ENCODE data around the gene ZSCAN23. TPM values are rescaled to one million over a fixed set of nuclear protein-coding genes. Genes with fewer than 3 reads are reported as not detected.

Gene ZSCAN23
- total and polyA plus RNA-seq, 4 donors, result 0.06 to 0.65 (median 0.42) TPM; not detected in 1

DNA sequence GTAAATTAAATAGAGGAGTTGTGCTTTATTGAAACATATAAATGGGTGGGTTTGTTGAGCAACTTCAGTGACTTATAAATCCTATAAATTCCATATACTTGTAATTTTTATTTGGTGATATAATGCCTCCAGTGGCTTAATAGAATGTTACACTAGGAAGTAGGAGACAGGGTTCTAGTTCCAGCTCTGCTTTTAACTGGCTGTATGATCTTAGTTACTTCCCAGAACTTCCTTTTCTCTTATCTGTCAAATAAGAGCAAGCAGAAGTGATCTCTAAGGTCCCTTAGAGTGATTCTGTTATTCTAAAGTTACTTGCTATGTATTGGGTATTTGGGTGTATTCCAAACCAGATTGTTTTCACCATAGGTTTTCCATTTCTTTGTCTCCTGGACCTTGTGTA lies 10.2 kb downstream of the ZSCAN23 start:
- H3K36me3 ChIP-seq (ENCODE audit: control insufficient read depth in 4 of 4, insufficient read depth in 3 of 4, low read depth in 1 of 4, low read length in 3 of 4), result no peaks in the 10 kb centered on the region
- TF ChIP-seq, protein P1, sequence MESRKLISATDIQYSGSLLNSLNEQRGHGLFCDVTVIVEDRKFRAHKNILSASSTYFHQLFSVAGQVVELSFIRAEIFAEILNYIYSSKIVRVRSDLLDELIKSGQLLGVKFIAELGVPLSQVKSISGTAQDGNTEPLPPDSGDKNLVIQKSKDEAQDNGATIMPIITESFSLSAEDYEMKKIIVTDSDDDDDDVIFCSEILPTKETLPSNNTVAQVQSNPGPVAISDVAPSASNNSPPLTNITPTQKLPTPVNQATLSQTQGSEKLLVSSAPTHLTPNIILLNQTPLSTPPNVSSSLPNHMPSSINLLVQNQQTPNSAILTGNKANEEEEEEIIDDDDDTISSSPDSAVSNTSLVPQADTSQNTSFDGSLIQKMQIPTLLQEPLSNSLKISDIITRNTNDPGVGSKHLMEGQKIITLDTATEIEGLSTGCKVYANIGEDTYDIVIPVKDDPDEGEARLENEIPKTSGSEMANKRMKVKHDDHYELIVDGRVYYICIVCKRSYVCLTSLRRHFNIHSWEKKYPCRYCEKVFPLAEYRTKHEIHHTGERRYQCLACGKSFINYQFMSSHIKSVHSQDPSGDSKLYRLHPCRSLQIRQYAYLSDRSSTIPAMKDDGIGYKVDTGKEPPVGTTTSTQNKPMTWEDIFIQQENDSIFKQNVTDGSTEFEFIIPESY (IDR thresholded peaks at IDR 0.05), result no peak
- TF ChIP-seq RXRA (IDR thresholded peaks at IDR 0.05) (no peak), HNF4A (conservative IDR thresholded peaks at IDR 0.05) (no peak), EGR1 (IDR thresholded peaks at IDR 0.05; ENCODE audit: low read depth in 2 of 2) (no peak), RAD21 (IDR thresholded peaks at IDR 0.05) (no peak), SP1 (IDR thresholded peaks at IDR 0.05) (no peak), HNF4G (IDR thresholded peaks at IDR 0.05) (no peak), GABPA (IDR thresholded peaks at IDR 0.05 in 1 of 2, conservative IDR thresholded peaks at IDR 0.05 in 1 of 2) (no peak), YY1 (IDR thresholded peaks at IDR 0.05) (no peak), FOXA2 (IDR thresholded peaks at IDR 0.05) (no peak), FOXA1 (IDR thresholded peaks at IDR 0.05) (no peak), TAF1 (conservative IDR thresholded peaks at IDR 0.05) (no peak), NR2F2 (IDR thresholded peaks at IDR 0.05) (no peak), JUND (IDR thresholded peaks at IDR 0.05) (no peak)
- TF ChIP-seq, protein P2, sequence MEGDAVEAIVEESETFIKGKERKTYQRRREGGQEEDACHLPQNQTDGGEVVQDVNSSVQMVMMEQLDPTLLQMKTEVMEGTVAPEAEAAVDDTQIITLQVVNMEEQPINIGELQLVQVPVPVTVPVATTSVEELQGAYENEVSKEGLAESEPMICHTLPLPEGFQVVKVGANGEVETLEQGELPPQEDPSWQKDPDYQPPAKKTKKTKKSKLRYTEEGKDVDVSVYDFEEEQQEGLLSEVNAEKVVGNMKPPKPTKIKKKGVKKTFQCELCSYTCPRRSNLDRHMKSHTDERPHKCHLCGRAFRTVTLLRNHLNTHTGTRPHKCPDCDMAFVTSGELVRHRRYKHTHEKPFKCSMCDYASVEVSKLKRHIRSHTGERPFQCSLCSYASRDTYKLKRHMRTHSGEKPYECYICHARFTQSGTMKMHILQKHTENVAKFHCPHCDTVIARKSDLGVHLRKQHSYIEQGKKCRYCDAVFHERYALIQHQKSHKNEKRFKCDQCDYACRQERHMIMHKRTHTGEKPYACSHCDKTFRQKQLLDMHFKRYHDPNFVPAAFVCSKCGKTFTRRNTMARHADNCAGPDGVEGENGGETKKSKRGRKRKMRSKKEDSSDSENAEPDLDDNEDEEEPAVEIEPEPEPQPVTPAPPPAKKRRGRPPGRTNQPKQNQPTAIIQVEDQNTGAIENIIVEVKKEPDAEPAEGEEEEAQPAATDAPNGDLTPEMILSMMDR (IDR thresholded peaks at IDR 0.05; ENCODE audit: low read depth, low read length, missing input control), result no peak
- TF ChIP-seq, protein P3, sequence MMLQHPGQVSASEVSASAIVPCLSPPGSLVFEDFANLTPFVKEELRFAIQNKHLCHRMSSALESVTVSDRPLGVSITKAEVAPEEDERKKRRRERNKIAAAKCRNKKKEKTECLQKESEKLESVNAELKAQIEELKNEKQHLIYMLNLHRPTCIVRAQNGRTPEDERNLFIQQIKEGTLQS (IDR thresholded peaks at IDR 0.05), result no peak
- TF ChIP-seq, protein P4, sequence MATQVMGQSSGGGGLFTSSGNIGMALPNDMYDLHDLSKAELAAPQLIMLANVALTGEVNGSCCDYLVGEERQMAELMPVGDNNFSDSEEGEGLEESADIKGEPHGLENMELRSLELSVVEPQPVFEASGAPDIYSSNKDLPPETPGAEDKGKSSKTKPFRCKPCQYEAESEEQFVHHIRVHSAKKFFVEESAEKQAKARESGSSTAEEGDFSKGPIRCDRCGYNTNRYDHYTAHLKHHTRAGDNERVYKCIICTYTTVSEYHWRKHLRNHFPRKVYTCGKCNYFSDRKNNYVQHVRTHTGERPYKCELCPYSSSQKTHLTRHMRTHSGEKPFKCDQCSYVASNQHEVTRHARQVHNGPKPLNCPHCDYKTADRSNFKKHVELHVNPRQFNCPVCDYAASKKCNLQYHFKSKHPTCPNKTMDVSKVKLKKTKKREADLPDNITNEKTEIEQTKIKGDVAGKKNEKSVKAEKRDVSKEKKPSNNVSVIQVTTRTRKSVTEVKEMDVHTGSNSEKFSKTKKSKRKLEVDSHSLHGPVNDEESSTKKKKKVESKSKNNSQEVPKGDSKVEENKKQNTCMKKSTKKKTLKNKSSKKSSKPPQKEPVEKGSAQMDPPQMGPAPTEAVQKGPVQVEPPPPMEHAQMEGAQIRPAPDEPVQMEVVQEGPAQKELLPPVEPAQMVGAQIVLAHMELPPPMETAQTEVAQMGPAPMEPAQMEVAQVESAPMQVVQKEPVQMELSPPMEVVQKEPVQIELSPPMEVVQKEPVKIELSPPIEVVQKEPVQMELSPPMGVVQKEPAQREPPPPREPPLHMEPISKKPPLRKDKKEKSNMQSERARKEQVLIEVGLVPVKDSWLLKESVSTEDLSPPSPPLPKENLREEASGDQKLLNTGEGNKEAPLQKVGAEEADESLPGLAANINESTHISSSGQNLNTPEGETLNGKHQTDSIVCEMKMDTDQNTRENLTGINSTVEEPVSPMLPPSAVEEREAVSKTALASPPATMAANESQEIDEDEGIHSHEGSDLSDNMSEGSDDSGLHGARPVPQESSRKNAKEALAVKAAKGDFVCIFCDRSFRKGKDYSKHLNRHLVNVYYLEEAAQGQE (IDR thresholded peaks at IDR 0.05), result no peak
- TF ChIP-seq, protein P5, sequence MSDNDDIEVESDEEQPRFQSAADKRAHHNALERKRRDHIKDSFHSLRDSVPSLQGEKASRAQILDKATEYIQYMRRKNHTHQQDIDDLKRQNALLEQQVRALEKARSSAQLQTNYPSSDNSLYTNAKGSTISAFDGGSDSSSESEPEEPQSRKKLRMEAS (IDR thresholded peaks at IDR 0.05), result no peak
- no peak overlapping the region for H3K9ac ChIP-seq (ENCODE audit: low read depth in 1 of 2, low read length in 2 of 2)
- no peak overlapping the region for H3K4me3 ChIP-seq (ENCODE audit: low read depth in 1 of 3, low read length in 3 of 3)
- H3K27ac ChIP-seq (ENCODE audit: low read depth in 1 of 2, low read length in 2 of 2), result no peak overlapping the region
- no peaks in the 10 kb centered on the region for H3K9me3 ChIP-seq (ENCODE audit: control insufficient read depth in 4 of 4, low read length in 3 of 4)
- DNase-seq (ENCODE audit: low spot score), result no peak
- H3K4me1 ChIP-seq (ENCODE audit: control insufficient read depth in 4 of 4, insufficient read depth in 4 of 4, low read length in 3 of 4), result no peaks in the 10 kb centered on the region
- H3K27me3 ChIP-seq (ENCODE audit: control insufficient read depth in 4 of 4, insufficient read depth in 4 of 4, low read length in 3 of 4), result no peaks in the 10 kb centered on the region

Data from liver (tissue), 9 donors.